Measurements from ENCODE around the gene PKNOX2.

DNA sequence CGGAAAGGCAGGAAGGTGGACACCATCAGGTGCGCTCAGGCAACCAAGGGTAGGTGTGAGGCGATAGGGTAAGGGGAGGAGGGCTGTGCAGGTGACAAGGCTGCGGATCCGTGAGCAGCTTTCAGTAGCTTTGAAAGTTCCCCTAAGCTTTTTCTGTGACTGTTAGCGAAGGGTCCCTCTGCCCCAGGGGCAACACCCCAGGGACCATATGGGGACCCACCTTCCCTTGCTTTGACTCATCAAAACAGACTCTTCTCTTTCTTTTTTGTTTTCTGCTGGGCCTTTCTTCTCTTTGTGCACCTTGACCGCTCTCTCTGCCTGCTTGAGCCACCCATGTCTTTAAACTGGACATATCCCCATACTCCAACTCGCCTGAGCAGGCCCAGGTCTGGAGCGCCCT, 194.6 kb downstream of the PKNOX2 start:
- no peak for TF ChIP-seq EP300 (IDR thresholded peaks at IDR 0.05)
- TF ChIP-seq, protein P1, sequence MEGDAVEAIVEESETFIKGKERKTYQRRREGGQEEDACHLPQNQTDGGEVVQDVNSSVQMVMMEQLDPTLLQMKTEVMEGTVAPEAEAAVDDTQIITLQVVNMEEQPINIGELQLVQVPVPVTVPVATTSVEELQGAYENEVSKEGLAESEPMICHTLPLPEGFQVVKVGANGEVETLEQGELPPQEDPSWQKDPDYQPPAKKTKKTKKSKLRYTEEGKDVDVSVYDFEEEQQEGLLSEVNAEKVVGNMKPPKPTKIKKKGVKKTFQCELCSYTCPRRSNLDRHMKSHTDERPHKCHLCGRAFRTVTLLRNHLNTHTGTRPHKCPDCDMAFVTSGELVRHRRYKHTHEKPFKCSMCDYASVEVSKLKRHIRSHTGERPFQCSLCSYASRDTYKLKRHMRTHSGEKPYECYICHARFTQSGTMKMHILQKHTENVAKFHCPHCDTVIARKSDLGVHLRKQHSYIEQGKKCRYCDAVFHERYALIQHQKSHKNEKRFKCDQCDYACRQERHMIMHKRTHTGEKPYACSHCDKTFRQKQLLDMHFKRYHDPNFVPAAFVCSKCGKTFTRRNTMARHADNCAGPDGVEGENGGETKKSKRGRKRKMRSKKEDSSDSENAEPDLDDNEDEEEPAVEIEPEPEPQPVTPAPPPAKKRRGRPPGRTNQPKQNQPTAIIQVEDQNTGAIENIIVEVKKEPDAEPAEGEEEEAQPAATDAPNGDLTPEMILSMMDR (IDR thresholded peaks at IDR 0.05): no peak
- TF ChIP-seq POLR2AphosphoS5 (IDR thresholded peaks at IDR 0.05): no peak
- TF ChIP-seq POLR2A (IDR thresholded peaks at IDR 0.05): no peak

Measured in gastroesophageal sphincter (tissue), 3 donors.